A673 (cell line): Measurements from ENCODE around the gene SLC1A7. TPM values are rescaled to one million over a fixed set of nuclear protein-coding genes. Genes with fewer than 3 reads are reported as not detected.

Source experiments
- BruUV-seq: library from RNA; stranded (reverse); fragments of 400-500 nt; replicated peaks from 2 replicates; lab custom pipeline; 2021; lab: Mats Ljungman, UMichigan
- CTCF ChIA-PET: fragments of 300-600 bp; sonication (Branson Sonifier 250); formaldehyde crosslinking; loops from one replicate; lab custom pipeline; 2022; ENCODE audit warnings: antibody characterized with exemption; lab: Charles Lee
- POLR2A ChIA-PET: fragments of 300-600 bp; sonication (Branson Sonifier 250); formaldehyde crosslinking; loops from one replicate; lab custom pipeline; 2022; ENCODE audit warnings: antibody characterized with exemption; ENCODE audit not compliant: low non-redundant PET; lab: Charles Lee
- DNase-seq: peaks from one replicate; pipeline ENCODE4 v3.0.0-alpha.2; 2015; ENCODE audit warnings: low spot score
- H3K27ac ChIP-seq: fragments of 200-600 bp; sonication (generic); 2 replicates; pipeline ENCODE4 v1.5.1; 2016; ENCODE audit warnings: mixed run types, low read depth, mild to moderate bottlenecking, mixed read lengths, antibody characterized with exemption, low read length; ENCODE audit not compliant: poor library complexity, severe bottlenecking
- H3K27me3 ChIP-seq: fragments of 200-600 bp; sonication (generic); replicated peaks from 2 replicates; pipeline ENCODE4 v1.6.1; 2017; ENCODE audit warnings: mixed run types, low read depth, mild to moderate bottlenecking, mixed read lengths, antibody characterized with exemption, low read length; ENCODE audit not compliant: insufficient read depth, poor library complexity
- H3K36me3 ChIP-seq: fragments of 200-600 bp; sonication (generic); 2 replicates; pipeline ENCODE4 v1.6.1; 2016; ENCODE audit warnings: mixed run types, mild to moderate bottlenecking, mixed read lengths, antibody characterized with exemption, low read length; ENCODE audit not compliant: insufficient read depth, poor library complexity, severe bottlenecking
- H3K4me1 ChIP-seq: fragments of 200-600 bp; sonication (generic); 2 replicates; pipeline ENCODE4 v1.6.1; 2017; ENCODE audit warnings: mixed run types, mild to moderate bottlenecking, mixed read lengths, antibody characterized with exemption, low read length; ENCODE audit not compliant: insufficient read depth, poor library complexity, severe bottlenecking
- H3K4me3 ChIP-seq: fragments of 200-600 bp; sonication (generic); 2 replicates; pipeline ENCODE4 v1.5.1; 2016; ENCODE audit warnings: low read depth, mixed run types, mild to moderate bottlenecking, mixed read lengths, low read length; ENCODE audit not compliant: poor library complexity, severe bottlenecking
- H3K9me3 ChIP-seq: fragments of 200-600 bp; sonication (generic); 2 replicates; pipeline ENCODE4 v1.6.1; 2016; ENCODE audit warnings: mixed run types, low read depth, mild to moderate bottlenecking, mixed read lengths, antibody characterized with exemption, low read length; ENCODE audit not compliant: poor library complexity, severe bottlenecking
- EZH2 ChIP-seq: fragments of 200-600 bp; sonication (generic); IDR thresholded peaks from 2 replicates; pipeline ENCODE4 v1.6.1; 2017; ENCODE audit warnings: borderline replicate concordance, low read depth, mild to moderate bottlenecking, mixed read lengths, antibody characterized with exemption, low read length; ENCODE audit not compliant: poor library complexity, severe bottlenecking
- intact Hi-C: fragments of 100-400 bp; cut with micrococcal nuclease; formaldehyde crosslinking; loops from one replicate; pipeline ENCODE4 v1.10.0; 2022; ENCODE audit not compliant: unreplicated experiment
- total RNA-seq: library from RNA; stranded (reverse); gene quantifications from 2 replicates; pipeline ENCODE4 v1.2.3, GENCODE V29; 2021
- TF ChIP-seq, protein P1 (sequence below): fragments of 300-800, 200-600 bp; sonication (generic); conservative IDR thresholded peaks from 2 replicates; pipeline ENCODE4 v1.5.1; 2017; ENCODE audit warnings: low read depth, mild to moderate bottlenecking, antibody characterized with exemption, low read length, moderate library complexity, mixed read lengths

SLC1A7 gene
- total RNA-seq, 1 experiment from 2014 or later = not detected

DNA sequence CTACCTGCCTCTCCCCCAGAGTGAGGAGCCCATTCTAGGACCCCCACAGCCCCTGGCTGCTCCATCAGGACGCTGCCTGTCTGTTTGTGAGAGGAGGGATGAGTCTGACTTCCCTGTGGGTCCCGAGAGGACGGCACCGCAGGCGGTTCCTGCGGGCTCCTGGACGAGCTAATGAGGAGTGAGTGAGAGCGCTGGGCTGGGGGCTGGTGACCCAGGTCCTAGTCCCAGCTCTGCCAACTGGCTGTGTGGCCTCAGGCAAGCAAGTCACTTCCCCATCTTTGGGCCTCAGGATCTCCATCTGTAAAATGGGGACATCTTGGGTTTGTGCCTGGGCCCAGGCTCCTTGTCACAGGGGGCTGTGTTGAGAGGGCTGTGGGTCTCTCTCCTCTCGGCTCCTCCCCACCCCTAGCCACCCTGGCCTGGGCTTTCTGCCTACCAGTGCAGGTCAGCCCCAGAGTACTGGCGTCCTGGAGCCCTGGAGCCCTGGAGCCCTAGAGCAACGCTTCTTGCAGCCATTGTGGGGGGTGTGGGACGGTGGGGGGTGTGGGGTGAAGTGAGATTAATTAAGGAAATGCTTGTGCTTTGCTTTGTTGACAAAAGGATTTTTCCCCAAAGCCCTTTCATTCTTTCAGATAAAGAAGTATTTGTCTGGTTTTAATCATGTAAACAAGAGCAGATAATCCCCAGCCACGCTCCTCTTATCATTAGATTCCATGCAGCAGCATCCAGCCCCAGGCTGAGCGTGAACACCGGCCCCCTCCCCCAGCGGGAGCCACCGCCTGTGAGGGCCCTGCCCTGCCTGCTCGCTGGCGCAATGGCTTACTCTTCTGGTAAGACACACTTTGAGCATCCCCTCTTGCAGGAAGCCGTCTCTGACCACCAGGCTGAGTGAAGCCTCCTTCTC, 26.8 kb downstream of the SLC1A7 start:
- Histone ChIP-seq H3K4me3 (no peak overlapping the region), H3K27ac (no peak overlapping the region), H3K9me3 (no peaks in the 10 kb centered on the region), H3K36me3 (no peaks in the 10 kb centered on the region), H3K27me3 (no peaks in the 10 kb centered on the region), H3K4me1 (peaks cover 3% of the 10 kb centered on the region)
- DNase-seq = no peak
- ChIA-PET CTCF (no interaction called here), POLR2A (no interaction called here)
- intact Hi-C loops = no loop called here
- no peak for TF ChIP-seq EZH2
- TF ChIP-seq, protein P1, sequence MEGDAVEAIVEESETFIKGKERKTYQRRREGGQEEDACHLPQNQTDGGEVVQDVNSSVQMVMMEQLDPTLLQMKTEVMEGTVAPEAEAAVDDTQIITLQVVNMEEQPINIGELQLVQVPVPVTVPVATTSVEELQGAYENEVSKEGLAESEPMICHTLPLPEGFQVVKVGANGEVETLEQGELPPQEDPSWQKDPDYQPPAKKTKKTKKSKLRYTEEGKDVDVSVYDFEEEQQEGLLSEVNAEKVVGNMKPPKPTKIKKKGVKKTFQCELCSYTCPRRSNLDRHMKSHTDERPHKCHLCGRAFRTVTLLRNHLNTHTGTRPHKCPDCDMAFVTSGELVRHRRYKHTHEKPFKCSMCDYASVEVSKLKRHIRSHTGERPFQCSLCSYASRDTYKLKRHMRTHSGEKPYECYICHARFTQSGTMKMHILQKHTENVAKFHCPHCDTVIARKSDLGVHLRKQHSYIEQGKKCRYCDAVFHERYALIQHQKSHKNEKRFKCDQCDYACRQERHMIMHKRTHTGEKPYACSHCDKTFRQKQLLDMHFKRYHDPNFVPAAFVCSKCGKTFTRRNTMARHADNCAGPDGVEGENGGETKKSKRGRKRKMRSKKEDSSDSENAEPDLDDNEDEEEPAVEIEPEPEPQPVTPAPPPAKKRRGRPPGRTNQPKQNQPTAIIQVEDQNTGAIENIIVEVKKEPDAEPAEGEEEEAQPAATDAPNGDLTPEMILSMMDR = no peak
- BruUV-seq = no TSS peak

DNA sequence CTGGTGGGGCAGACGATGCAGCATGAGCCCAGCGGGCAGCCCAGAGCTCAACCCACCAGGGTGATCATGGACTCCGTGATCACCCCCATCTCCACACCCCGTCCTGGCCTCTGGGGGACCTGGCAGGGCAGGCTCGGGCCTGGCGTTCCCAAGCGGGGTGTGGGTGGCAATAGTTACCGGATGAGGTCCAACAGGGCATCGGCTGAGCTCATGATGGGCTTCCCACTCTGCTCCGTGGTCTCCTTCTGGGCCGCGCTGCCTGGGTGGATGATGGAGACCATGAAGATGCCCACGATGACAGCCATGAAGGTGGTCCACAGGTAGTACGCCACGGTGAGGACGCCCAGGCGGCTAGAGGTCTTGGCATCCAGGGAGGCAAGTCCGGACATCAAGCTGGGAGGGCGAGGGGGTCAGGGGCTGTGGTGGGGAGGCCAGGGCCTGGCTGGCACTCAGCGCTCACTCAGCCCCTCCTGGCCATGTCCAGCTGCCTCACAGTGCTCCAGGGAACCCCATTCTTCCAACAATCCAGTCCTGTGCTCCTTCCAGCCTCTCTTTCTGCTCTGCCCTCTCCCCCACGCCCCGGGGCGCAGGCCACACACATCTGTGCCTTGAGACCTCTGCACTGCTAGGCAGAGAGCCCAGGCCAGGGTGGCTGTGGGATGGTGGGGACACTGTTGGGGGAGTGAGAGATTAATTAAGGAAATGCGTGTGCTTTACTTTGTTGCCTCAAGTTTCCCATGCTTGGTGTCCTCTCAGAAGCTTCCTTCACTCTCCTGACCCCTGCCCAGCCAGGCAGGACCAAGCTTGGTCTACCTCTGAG, 27.6 kb downstream of the SLC1A7 start:
- H3K27ac ChIP-seq = no peak overlapping the region
- POLR2A ChIA-PET = no interaction called here
- CTCF ChIA-PET = no interaction called here

DNA sequence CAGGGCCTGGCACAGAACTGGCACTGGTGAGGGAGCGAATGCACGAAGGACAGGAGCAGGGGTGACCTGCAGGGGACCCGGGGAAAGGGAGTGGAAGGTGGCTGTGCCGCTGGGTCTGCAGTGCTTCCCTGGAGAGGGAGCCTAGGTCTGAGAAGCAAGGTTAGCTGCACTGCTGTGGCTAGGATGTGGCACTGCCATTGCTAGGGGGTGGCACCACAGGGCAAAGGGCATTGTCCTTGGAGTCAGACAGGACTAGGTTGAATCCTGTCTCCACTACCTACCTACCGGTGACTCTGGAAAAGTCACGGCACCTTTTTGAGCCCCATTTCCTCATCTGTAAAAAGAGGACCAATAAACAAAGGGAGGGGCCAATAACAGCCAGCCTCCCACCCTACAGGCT, 28.3 kb downstream of the SLC1A7 start:
- TF ChIP-seq, protein P1 = no peak
- TF ChIP-seq EZH2 = no peak
- intact Hi-C loops = no loop called here
- Histone ChIP-seq H3K4me1 (peaks cover 10% of the 10 kb centered on the region), H3K27ac (no peak overlapping the region), H3K4me3 (no peak overlapping the region), H3K36me3 (no peaks in the 10 kb centered on the region), H3K27me3 (no peaks in the 10 kb centered on the region), H3K9me3 (no peaks in the 10 kb centered on the region)
- no TSS peak for BruUV-seq
- ChIA-PET POLR2A (no interaction called here), CTCF (no interaction called here)
- no peak for DNase-seq

More for the DNA sequence above, 27.6 kb downstream of the SLC1A7 start:
- no peak for TF ChIP-seq EZH2
- TF ChIP-seq, protein P1 = no peak
- Histone ChIP-seq H3K27me3 (no peaks in the 10 kb centered on the region), H3K4me1 (peaks cover 3% of the 10 kb centered on the region), H3K36me3 (no peaks in the 10 kb centered on the region), H3K4me3 (no peak overlapping the region), H3K9me3 (no peaks in the 10 kb centered on the region)
- no TSS peak for BruUV-seq
- no peak for DNase-seq
- intact Hi-C loops = no loop called here
